Measurements from ENCODE around the gene TRIL. TPM values are rescaled to one million over a fixed set of nuclear protein-coding genes. Genes with fewer than 3 reads are reported as not detected.

Gene TRIL
- total and polyA plus RNA-seq, 2 experiments from 2014 or later, result 0.95 to 4.5 TPM

DNA sequence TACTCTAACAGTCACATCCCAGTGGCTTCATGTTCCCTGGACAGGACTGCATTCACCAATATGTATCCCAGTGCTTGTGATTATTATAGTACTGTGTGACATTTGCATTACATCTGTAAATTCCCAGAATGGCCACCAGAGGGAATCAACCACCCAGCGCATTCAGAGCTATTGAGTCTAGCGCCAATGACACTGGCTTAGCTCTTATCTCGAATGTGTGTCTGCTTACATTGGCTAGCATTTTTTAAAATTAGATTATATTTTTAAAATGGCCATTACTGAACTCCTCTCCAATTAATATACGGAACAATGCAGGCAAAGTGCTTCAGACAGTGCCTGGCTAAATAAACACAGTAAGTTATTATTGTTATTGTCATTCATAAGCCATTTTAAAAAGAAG lies 36.3 kb downstream of the TRIL start:
- H4K20me1 ChIP-seq (replicated peaks; ENCODE audit: insufficient read depth), result no peaks in the 10 kb centered on the region
- H3K36me3 ChIP-seq (ENCODE audit: insufficient read depth), result no peaks in the 10 kb centered on the region
- Mint-ChIP-seq H3K9me3 (no peaks in the 10 kb centered on the region; the same call in 2 of the 3 replicates), H3K4me1 (peaks cover 27% of the 10 kb centered on the region), H3K36me3 (ENCODE audit: low read depth) (no peaks in the 10 kb centered on the region), H3K4me3 (no peak overlapping the region), H3K27me3 (ENCODE audit: insufficient read depth, low read depth, poor library complexity) (peaks cover 7% of the 10 kb centered on the region), H3K27ac (no peak overlapping the region)
- DNase-seq (ENCODE audit: low spot score) (peak; percentile 83), ATAC-seq (peak; percentile 93)
- no peak overlapping the region; the same call in 1 of the 2 replicates for H3K4me2 ChIP-seq
- H3K4me1 ChIP-seq (ENCODE audit: insufficient read depth), result peaks cover 6% of the 10 kb centered on the region; the same call in 1 of the 2 replicates
- H3K27ac ChIP-seq (ENCODE audit: low read depth), result no peak overlapping the region
- H3F3A ChIP-seq (replicated peaks; ENCODE audit: low read depth), result no peaks in the 10 kb centered on the region
- TF ChIP-seq CTCF (conservative IDR thresholded peaks at IDR 0.05; ENCODE audit: low read depth in 2 of 2) (peak; percentile 82 to 91), ZNF114 (CRISPR knock-in tag; IDR thresholded peaks at IDR 0.05) (no peak), STAT1 (IDR thresholded peaks at IDR 0.05; ENCODE audit: unreplicated experiment) (no peak)
- no peak overlapping the region for H2AFZ ChIP-seq
- 0 out of 2 replicates have a peak, but pooled peaks cover 7% of the 10 kb centered on the region for H3K27me3 ChIP-seq (ENCODE audit: insufficient read depth)
- no peak overlapping the region for H3K4me3 ChIP-seq
- H3K9me2 ChIP-seq (ENCODE audit: insufficient read depth), result no peaks in the 10 kb centered on the region
- H3K79me2 ChIP-seq (replicated peaks; ENCODE audit: insufficient read depth), result no peaks in the 10 kb centered on the region

DNA sequence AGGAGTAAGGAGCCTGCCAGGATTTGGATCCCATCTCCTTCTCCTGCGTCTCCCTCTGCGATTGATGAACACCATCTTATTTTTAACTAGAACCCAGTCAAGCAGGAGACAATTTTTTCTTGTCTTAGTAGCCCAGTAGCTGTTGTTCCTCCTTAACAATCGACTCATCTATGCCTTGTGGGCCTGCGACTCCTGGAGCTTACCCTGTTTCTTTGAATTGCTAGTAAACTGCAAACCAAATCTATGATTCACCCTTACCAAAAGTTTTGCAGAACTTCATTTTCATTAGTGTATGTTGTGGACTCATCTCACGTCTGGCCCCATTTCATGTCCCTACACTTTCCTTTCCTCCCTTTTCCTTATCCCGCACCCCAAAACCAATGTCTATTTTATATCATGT lies 37.7 kb downstream of the TRIL start:
- no peaks in the 10 kb centered on the region for H3K9me2 ChIP-seq (ENCODE audit: insufficient read depth)
- H4K20me1 ChIP-seq (replicated peaks; ENCODE audit: insufficient read depth), result no peaks in the 10 kb centered on the region
- H3K36me3 ChIP-seq (ENCODE audit: insufficient read depth), result no peaks in the 10 kb centered on the region
- no peak overlapping the region for H3K4me3 ChIP-seq
- Mint-ChIP-seq H3K4me3 (no peak overlapping the region), H3K4me1 (peaks cover 22% of the 10 kb centered on the region), H3K27me3 (ENCODE audit: insufficient read depth, low read depth, poor library complexity) (peaks cover 7% of the 10 kb centered on the region), H3K9me3 (no peaks in the 10 kb centered on the region; the same call in 2 of the 3 replicates), H3K36me3 (ENCODE audit: low read depth) (no peaks in the 10 kb centered on the region), H3K27ac (no peak overlapping the region)
- no peak overlapping the region for H2AFZ ChIP-seq
- no peaks in the 10 kb centered on the region for H3F3A ChIP-seq (replicated peaks; ENCODE audit: low read depth)
- H3K4me1 ChIP-seq (ENCODE audit: insufficient read depth), result peaks cover 6% of the 10 kb centered on the region; the same call in 1 of the 2 replicates
- no peaks in the 10 kb centered on the region for H3K27me3 ChIP-seq (ENCODE audit: insufficient read depth)
- H3K79me2 ChIP-seq (replicated peaks; ENCODE audit: insufficient read depth), result no peaks in the 10 kb centered on the region
- H3K27ac ChIP-seq (ENCODE audit: low read depth), result no peak overlapping the region
- no peak for ATAC-seq
- no peak overlapping the region for H3K4me2 ChIP-seq
- DNase-seq (ENCODE audit: low spot score), result no peak
- TF ChIP-seq EZH2 (IDR thresholded peaks at IDR 0.05; ENCODE audit: low read depth, unreplicated experiment), result no peak
- no peak for TF ChIP-seq POLR2AphosphoS5 (IDR thresholded peaks at IDR 0.05; ENCODE audit: low read depth)
- TF ChIP-seq CREB1 (CRISPR knock-in tag; IDR thresholded peaks at IDR 0.05; ENCODE audit: low read depth), result no peak
- no peak for TF ChIP-seq ZNF331 (CRISPR knock-in tag; IDR thresholded peaks at IDR 0.05; ENCODE audit: low read depth)
- TF ChIP-seq NANOG (IDR thresholded peaks at IDR 0.05; ENCODE audit: borderline replicate concordance), result no peak
- TF ChIP-seq JUNB (IDR thresholded peaks at IDR 0.05; ENCODE audit: unreplicated experiment), result no peak
- TF ChIP-seq ZNF462 (CRISPR knock-in tag; IDR thresholded peaks at IDR 0.05), result no peak
- TF ChIP-seq REST (IDR thresholded peaks at IDR 0.05; ENCODE audit: unreplicated experiment), result no peak

Measured in GM23338 (cell line).